IMR-90 (cell line): Measurements from ENCODE around the gene CGNL1.

ENCODE experiments used
- BHLHE40 ChIP-seq: fragments of 150-350 bp; IDR thresholded peaks from 2 replicates; pipeline ENCODE4 v1.6.1; 2016; ENCODE audit warnings: mild to moderate bottlenecking, low read depth, low read length
- CHD1 ChIP-seq: IDR thresholded peaks from 2 replicates; pipeline ENCODE4 v1.6.1; 2012; ENCODE audit warnings: low read depth, low read length, improper control_type of control experiment
- CTCF ChIP-seq: conservative IDR thresholded peaks from 2 replicates; pipeline ENCODE4 v1.5.1; 2012; ENCODE audit warnings: mild to moderate bottlenecking, low read depth, low read length, improper control_type of control experiment
- NFE2L2 ChIP-seq: fragments of 150-350 bp; IDR thresholded peaks from 2 replicates; pipeline ENCODE4 v1.6.1; 2016; ENCODE audit warnings: low read depth, mild to moderate bottlenecking, low read length
- POLR2A ChIP-seq: IDR thresholded peaks from 2 replicates; pipeline ENCODE4 v1.6.1; 2012; ENCODE audit warnings: mild to moderate bottlenecking, low read depth, low read length
- SMC3 ChIP-seq: fragments of 150-350 bp; IDR thresholded peaks from 2 replicates; pipeline ENCODE4 v1.6.1; 2016; ENCODE audit warnings: low read depth, mild to moderate bottlenecking, antibody characterized with exemption, low read length, moderate library complexity

- TF ChIP-seq BHLHE40 (no peak), CTCF (no peak), NFE2L2 (no peak), POLR2A (no peak), SMC3 (no peak), CHD1 (no peak)
These were observed 7.7 kb downstream of the CGNL1 start for GRCh38 chr15:57384024-57384423.
